ENCODE results near the gene ITGB3BP. TPM values are rescaled to one million over a fixed set of nuclear protein-coding genes. Genes with fewer than 3 reads are reported as not detected.

Gene ITGB3BP
- total and polyA plus RNA-seq, 2 of the 4 experiments (the other 2 are of a cell fraction): 8.1 to 11.9 TPM

DNA sequence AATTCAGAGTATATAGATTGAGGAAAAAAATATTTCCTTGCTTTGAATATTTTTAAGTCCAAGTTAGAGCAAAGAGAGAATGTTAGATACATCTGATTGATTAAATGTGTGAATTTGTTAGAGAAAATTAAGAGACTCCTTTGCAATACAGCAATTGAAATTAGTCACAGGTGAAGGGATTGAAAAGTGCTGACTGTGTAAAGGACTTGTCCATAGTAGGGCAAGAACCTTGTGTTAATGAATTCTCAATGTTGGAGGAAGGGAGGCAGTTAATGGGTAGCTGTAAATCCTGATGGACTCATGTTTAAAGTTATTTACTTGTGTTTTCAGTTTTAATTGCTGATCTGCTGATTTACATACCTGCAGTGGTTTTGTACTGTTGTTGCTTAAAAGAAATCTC is 117.0 kb downstream of the ITGB3BP start:
- H3K4me2 ChIP-seq (ENCODE audit: low read depth, low read length): no peak overlapping the region
- ChIA-PET POLR2A (ENCODE audit: unreplicated experiment) (no interaction called here), CTCF (no interaction called here)
- no peaks in the 10 kb centered on the region for H3K27me3 ChIP-seq (ENCODE audit: control insufficient read depth, insufficient read depth, low read length)
- H3K56ac ChIP-seq (ENCODE audit: extremely low read depth, insufficient read depth, low read length): no peak overlapping the region
- H2BK20ac ChIP-seq (ENCODE audit: low read depth, low read length): 0 out of 2 replicates have a peak overlapping the region, but pooled peaks have one; percentile 26
- no peak overlapping the region for H3K14ac ChIP-seq (replicated peaks; ENCODE audit: low read depth, low read length)
- 0 out of 2 replicates have a peak, but pooled peaks cover under 1% of the 10 kb centered on the region for H3K36me3 ChIP-seq (ENCODE audit: control insufficient read depth, insufficient read depth, low read length)
- peak overlapping the region; percentile 1; the same call in 1 of the 2 replicates for H3K23ac ChIP-seq (ENCODE audit: low read depth, low read length)
- H4K8ac ChIP-seq (ENCODE audit: low read depth in 2 of 2, low read length in 2 of 2): no peak overlapping the region
- H3K9ac ChIP-seq (ENCODE audit: low read depth, low read length): no peak overlapping the region
- H2BK5ac ChIP-seq (ENCODE audit: low read depth, low read length, poor library complexity, severe bottlenecking): no peak overlapping the region
- no peak overlapping the region for H3K4me3 ChIP-seq (ENCODE audit: insufficient read depth, low read depth, low read length)
- BruUV-seq (replicated peaks): no TSS peak
- peak overlapping the region; percentile 29; the same call in 2 of the 3 replicates for H2BK15ac ChIP-seq (ENCODE audit: low read depth, low read length)
- ATAC-seq (ENCODE audit: low read depth) (no peak), DNase-seq (no peak)
- in situ Hi-C loops (cut with MboI; ENCODE audit: low sequenced_read_pairs) (no loop called here), intact Hi-C loops (cut with micrococcal nuclease) (loop anchor here (5.0 kb wide), 1 partner anchor 39 kb away; the partner anchor contains the start of gene ALG6), dilution Hi-C loops (cut with HindIII; ENCODE audit: low sequenced_read_pairs, unreplicated experiment) (no loop called here)
- H4K5ac ChIP-seq (ENCODE audit: low read depth, low read length): peak overlapping the region; percentile 82
- no peaks in the 10 kb centered on the region for H3K79me1 ChIP-seq (ENCODE audit: low read depth in 1 of 2, low read length in 2 of 2)
- H3K18ac ChIP-seq (ENCODE audit: low read depth, low read length): peak overlapping the region; percentile 69
- H3K9me1 ChIP-seq (ENCODE audit: insufficient read depth, low read length): no peaks in the 10 kb centered on the region
- peak overlapping the region; percentile 47; the same call in 1 of the 2 replicates for H2BK120ac ChIP-seq (ENCODE audit: low read depth, low read length)
- H4K20me1 ChIP-seq (ENCODE audit: insufficient read depth, low read length): no peaks in the 10 kb centered on the region
- H4K91ac ChIP-seq (ENCODE audit: insufficient read depth, low read depth, low read length): no peak overlapping the region; the same call in 1 of the 2 replicates
- H2AFZ ChIP-seq (replicated peaks; ENCODE audit: low read length, poor library complexity): no peak overlapping the region
- TF ChIP-seq MAFK (IDR thresholded peaks at IDR 0.05; ENCODE audit: low read depth, low read length) (peak; percentile 71), MAZ (IDR thresholded peaks at IDR 0.05; ENCODE audit: borderline replicate concordance, low read depth, low read length) (no peak), RAD21 (IDR thresholded peaks at IDR 0.05; ENCODE audit: low read length) (no peak), NFE2L2 (IDR thresholded peaks at IDR 0.05; ENCODE audit: low read depth, low read length) (no peak)
- H3K4me1 ChIP-seq (ENCODE audit: control insufficient read depth, insufficient read depth, low read length): peaks cover 6% of the 10 kb centered on the region
- H3K9me3 ChIP-seq (ENCODE audit: control insufficient read depth, insufficient read depth, low read length): no peaks in the 10 kb centered on the region
- H3K4ac ChIP-seq (ENCODE audit: low read depth, low read length): 0 out of 2 replicates have a peak overlapping the region, but pooled peaks have one; percentile 29
- H3K27ac ChIP-seq (ENCODE audit: insufficient read depth, low read length): peak overlapping the region; percentile 72; the same call in 1 of the 2 replicates
- peak overlapping the region; percentile 11; the same call in 1 of the 2 replicates for H2AK5ac ChIP-seq (ENCODE audit: low read depth, low read length)
- H2AK9ac ChIP-seq (replicated peaks; ENCODE audit: low read depth, low read length, poor library complexity): no peak overlapping the region
